HCT116 (cell line): ENCODE data around the gene NBEAL2. TPM values are rescaled to one million over a fixed set of nuclear protein-coding genes. Genes with fewer than 3 reads are reported as not detected.

ENCODE experiments used
- ATAC-seq: fragments of 200-7000 bp; cut with Tn5 transposase; 2 replicates; pipeline ENCODE4 v1.9.1; 2020; ENCODE audit warnings: mild to moderate bottlenecking, moderate library complexity
- BruUV-seq: library from RNA; stranded (reverse); fragments of 400-500 nt; replicated peaks from 2 replicates; lab custom pipeline; 2021; lab: Mats Ljungman, UMichigan
- CTCF ChIA-PET: fragments of 300-600 bp; sonication (Branson Sonifier 250); formaldehyde crosslinking; loops from one replicate; lab custom pipeline; 2021; ENCODE audit warnings: antibody characterized with exemption; lab: Charles Lee
- POLR2A ChIA-PET: fragments of 300-600, 350-600 bp; sonication (Branson Sonifier 250); formaldehyde crosslinking; loops from one replicate; lab custom pipeline; 2021; ENCODE audit warnings: antibody characterized with exemption; lab: Charles Lee
- RAD21 ChIA-PET, 2 experiments: fragments of 300-600 bp; sonication (Branson Sonifier 250); formaldehyde crosslinking; loops; one replicate each; lab custom pipeline; 2023; ENCODE audit warnings: low total read pairs in 2 of 2; ENCODE audit not compliant: uncharacterized antibody in 2 of 2, unreplicated experiment in 2 of 2, low non-redundant PET in 1 of 2; lab: Charles Lee
- DNase-seq: peaks from one replicate; pipeline ENCODE4 v3.0.0-alpha.2; 2010; ENCODE audit warnings: low read depth, low spot score
- H2AFZ ChIP-seq: fragments of 200-600 bp; shearing (Covaris generic), sonication (generic); 2 replicates; pipeline ENCODE4 v1.6.1; 2017; ENCODE audit warnings: low read depth, mixed run types, mixed read lengths, antibody characterized with exemption, low read length; ENCODE audit not compliant: poor library complexity, severe bottlenecking
- H3K27ac ChIP-seq: 2 replicates; pipeline ENCODE4 v1.5.1; 2012; ENCODE audit warnings: low read depth, low read length
- H3K27me3 ChIP-seq: fragments of 200-600 bp; sonication (generic); 2 replicates; pipeline ENCODE4 v1.6.1; 2016; ENCODE audit warnings: mixed run types, low read length, mixed read lengths; ENCODE audit not compliant: insufficient read depth
- H3K36me3 ChIP-seq, 2 experiments: fragments of 200-500 bp in 1 of 2; fragments of 200-600 bp in 1 of 2; sonication (Bioruptor generic) in 1 of 2; sonication (generic) in 1 of 2; 2 replicates each; pipeline versions ENCODE4 v1.5.1 to v1.6.1; 2014 to 2016; ENCODE audit warnings: low read length in 2 of 2, inconsistent platforms in 1 of 2, mixed read lengths in 1 of 2, mixed run types in 1 of 2; ENCODE audit not compliant: insufficient read depth in 2 of 2, control insufficient read depth in 1 of 2
- H3K4me1 ChIP-seq, 2 experiments: fragments of 200-600 bp in 1 of 2; sonication (generic) in 1 of 2; 2 replicates each; pipeline versions ENCODE4 v1.5.1 to v1.6.1; 2012 to 2017; ENCODE audit warnings: low read length in 2 of 2, inconsistent platforms in 1 of 2, mild to moderate bottlenecking in 1 of 2, mixed read lengths in 1 of 2, mixed run types in 1 of 2, moderate library complexity in 1 of 2; ENCODE audit not compliant: insufficient read depth in 2 of 2, control insufficient read depth in 1 of 2
- H3K4me2 ChIP-seq: fragments of 200-600 bp; sonication (generic); 2 replicates; pipeline ENCODE4 v1.6.1; 2017; ENCODE audit warnings: mixed run types, low read length, mixed read lengths
- H3K4me3 ChIP-seq, 2 experiments: fragments of 200-600 bp in 1 of 2; sonication (generic) in 1 of 2; replicated peaks in 1 of 2; 2 replicates each; pipeline ENCODE4 v1.5.1; 2011 to 2016; ENCODE audit warnings: low read length in 2 of 2, control low read depth in 1 of 2, low read depth in 1 of 2, mild to moderate bottlenecking in 1 of 2, mixed read lengths in 1 of 2, mixed run types in 1 of 2
- H3K79me2 ChIP-seq: fragments of 200-600 bp; sonication (generic); 2 replicates; pipeline ENCODE4 v1.6.1; 2017; ENCODE audit warnings: mild to moderate bottlenecking, mixed run types, low read length, moderate library complexity, mixed read lengths; ENCODE audit not compliant: insufficient read depth
- H3K9ac ChIP-seq: fragments of 200-600 bp; sonication (generic); 2 replicates; pipeline ENCODE4 v1.6.1; 2016; ENCODE audit warnings: low read length, mixed read lengths
- H3K9me2 ChIP-seq: fragments of 200-600 bp; sonication (generic), shearing (Covaris generic); 2 replicates; pipeline ENCODE4 v1.6.1; 2017; ENCODE audit warnings: mixed run types, mild to moderate bottlenecking, moderate library complexity; ENCODE audit not compliant: insufficient read depth
- H3K9me3 ChIP-seq, 2 experiments: fragments of 200-500 bp in 1 of 2; fragments of 200-600 bp in 1 of 2; sonication (Bioruptor generic) in 1 of 2; sonication (generic) in 1 of 2; 2 replicates each; pipeline ENCODE4 v1.6.1; 2014 to 2017; ENCODE audit warnings: low read length in 2 of 2, mixed read lengths in 2 of 2, inconsistent platforms in 1 of 2, low read depth in 1 of 2, mild to moderate bottlenecking in 1 of 2, mixed run types in 1 of 2, moderate library complexity in 1 of 2; ENCODE audit not compliant: control insufficient read depth in 1 of 2, insufficient read depth in 1 of 2
- H4K20me1 ChIP-seq: fragments of 200-600 bp; sonication (generic), shearing (Covaris generic); 2 replicates; pipeline ENCODE4 v1.6.1; 2017; ENCODE audit warnings: mixed run types, mild to moderate bottlenecking, moderate library complexity; ENCODE audit not compliant: insufficient read depth
- ELF1 ChIP-seq: IDR thresholded peaks from 2 replicates; pipeline ENCODE4 v1.6.1; 2012; ENCODE audit warnings: low read depth, borderline replicate concordance
- JUND ChIP-seq: IDR thresholded peaks from 2 replicates; pipeline ENCODE4 v1.6.1; 2012
- MAX ChIP-seq: IDR thresholded peaks from 2 replicates; pipeline ENCODE4 v1.6.1; 2012
- POLR2AphosphoS5 ChIP-seq: IDR thresholded peaks from 2 replicates; pipeline ENCODE4 v1.6.1; 2011; ENCODE audit warnings: mild to moderate bottlenecking, low read depth, low read length, moderate library complexity
- ZBTB33 ChIP-seq: IDR thresholded peaks from 2 replicates; pipeline ENCODE4 v1.6.1; 2011; ENCODE audit warnings: mild to moderate bottlenecking, low read length, moderate library complexity; ENCODE audit not compliant: insufficient replicate concordance; ENCODE audit errors: extremely low read depth
- intact Hi-C: fragments of 100-400 bp; cut with micrococcal nuclease; formaldehyde crosslinking; loops from 2 replicates; pipeline ENCODE4 v1.10.0; 2022
- total RNA-seq: library from RNA; stranded (reverse); gene quantifications from one replicate; pipeline ENCODE4 v1.2.1, GENCODE V29; 2021; ENCODE audit not compliant: unreplicated experiment
- TF ChIP-seq, protein P1 (sequence below): IDR thresholded peaks from 2 replicates; pipeline ENCODE4 v1.6.1; 2012

Gene NBEAL2
- total RNA-seq, 1 experiment from 2014 or later, result 72.9 TPM

- intact Hi-C loops, result no loop called here
- H3K9me3 ChIP-seq, result no peaks in the 10 kb centered on the region
- no peaks in the 10 kb centered on the region for H3K27me3 ChIP-seq
- H3K27ac ChIP-seq, result no peak overlapping the region
- H3K4me2 ChIP-seq, result peak overlapping the region; percentile 63; the same call in 1 of the 2 replicates
- H3K9ac ChIP-seq, result peak overlapping the region; percentile 56; the same call in 1 of the 2 replicates
- peaks cover 8 to 20% of the 10 kb centered on the region in 2 experiments; a peak in 2 of 4 replicates for H3K36me3 ChIP-seq
- no peak for ATAC-seq
- BruUV-seq, result no TSS peak
- peaks cover 35 to 59% of the 10 kb centered on the region in 2 experiments for H3K4me1 ChIP-seq
- POLR2A ChIA-PET, result no interaction called here
- TF ChIP-seq MAX (no peak), JUND (no peak), ZBTB33 (no peak), POLR2AphosphoS5 (no peak), ELF1 (no peak)
- TF ChIP-seq, protein P1, sequence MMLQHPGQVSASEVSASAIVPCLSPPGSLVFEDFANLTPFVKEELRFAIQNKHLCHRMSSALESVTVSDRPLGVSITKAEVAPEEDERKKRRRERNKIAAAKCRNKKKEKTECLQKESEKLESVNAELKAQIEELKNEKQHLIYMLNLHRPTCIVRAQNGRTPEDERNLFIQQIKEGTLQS, result no peak
- no peak overlapping the region for H3K4me3 ChIP-seq
- DNase-seq, result no peak
- RAD21 ChIA-PET, result no interaction called here
- H2AFZ ChIP-seq, result no peak overlapping the region
- H4K20me1 ChIP-seq, result peaks cover 13% of the 10 kb centered on the region; the same call in 1 of the 2 replicates
- peaks cover 96% of the 10 kb centered on the region for H3K79me2 ChIP-seq
- CTCF ChIA-PET, result no interaction called here
- H3K9me2 ChIP-seq, result no peaks in the 10 kb centered on the region
Observed at GRCh38 chr3:46942481-46943236, 36.8 kb upstream of the NBEAL2 start.
